HepG2 (cell line): ENCODE measurements around the gene KLHL28. TPM values are rescaled to one million over a fixed set of nuclear protein-coding genes. Genes with fewer than 3 reads are reported as not detected.

Experiments
- ATAC-seq: fragments of 200-7000 bp; cut with Tn5 transposase; 3 replicates; pipeline ENCODE4 v1.9.1; 2020; ENCODE audit warnings: mild to moderate bottlenecking, moderate library complexity
- BruUV-seq: library from RNA; stranded (reverse); fragments of 400-500 nt; replicated peaks from 2 replicates; lab custom pipeline; 2021; lab: Mats Ljungman, UMichigan
- CTCF ChIA-PET: fragments of 300-600 bp; formaldehyde crosslinking; extraction: SDS; loops from one replicate; lab custom pipeline; 2021; ENCODE audit warnings: low total read pairs, inconsistent platforms, low intra/inter-chr PET ratio; lab: Yijun Ruan, JAX
- POLR2A ChIA-PET: fragments of 350-600 bp; sonication (Branson Sonifier 250); formaldehyde crosslinking; loops from one replicate; lab custom pipeline; 2020; ENCODE audit warnings: antibody characterized with exemption, inconsistent platforms; lab: Yijun Ruan, JAX
- DNase-seq: peaks from one replicate; pipeline ENCODE4 v3.0.0-alpha.2; 2015; ENCODE audit warnings: low spot score
- FAIRE-seq: peaks from 3 replicates; lab custom pipeline; 2011; peaks lifted over from hg19 to GRCh38; lab: Jason Lieb, UNC
- H2AFZ ChIP-seq: one replicate; pipeline ENCODE4 v1.6.1; 2011; ENCODE audit warnings: low read length, inconsistent platforms
- H3K27ac ChIP-seq: fragments of 300-600 bp; 3 replicates; pipeline ENCODE4 v1.8.0; 2011; ENCODE audit warnings: mixed run types, mild to moderate bottlenecking, mixed read lengths, low read length, inconsistent platforms; ENCODE audit not compliant: insufficient read depth; ENCODE audit errors: extremely low read length
- H3K27me3 ChIP-seq, 2 experiments: fragments of 200-600 bp in 1 of 2; 2 replicates in 1 of 2; 3 replicates in 1 of 2; pipeline versions ENCODE4 v1.6.0 to v1.8.0; 2011; ENCODE audit warnings: low read length in 2 of 2, mild to moderate bottlenecking in 2 of 2, moderate library complexity in 2 of 2, inconsistent platforms in 1 of 2; ENCODE audit not compliant: insufficient read depth in 2 of 2, control insufficient read depth in 1 of 2
- H3K36me3 ChIP-seq, 2 experiments: fragments of 200-600 bp in 1 of 2; replicated peaks in 1 of 2; 2 replicates in 1 of 2; 3 replicates in 1 of 2; pipeline versions ENCODE4 v1.5.1 to v1.8.0; 2011; ENCODE audit warnings: low read length in 2 of 2, inconsistent platforms in 1 of 2; ENCODE audit not compliant: insufficient read depth in 2 of 2, control insufficient read depth in 1 of 2
- H3K4me1 ChIP-seq: 2 replicates; pipeline ENCODE4 v1.5.1; 2012; ENCODE audit warnings: low read length, inconsistent platforms; ENCODE audit not compliant: insufficient read depth
- H3K4me2 ChIP-seq: 2 replicates; pipeline ENCODE4 v1.6.0; 2011; ENCODE audit warnings: low read depth, low read length, inconsistent platforms
- H3K4me3 ChIP-seq, 3 experiments: fragments of 200-600 bp in 1 of 3; sonication (generic), shearing (Covaris generic) in 1 of 3; replicated peaks in 1 of 3; 2 replicates each; pipeline ENCODE4 v1.5.1; 2011 to 2016; ENCODE audit warnings: low read length in 3 of 3, inconsistent platforms in 2 of 3, low read depth in 2 of 3, mild to moderate bottlenecking in 2 of 3, control low read depth in 1 of 3, mixed read lengths in 1 of 3; ENCODE audit not compliant: insufficient read depth in 1 of 3
- H3K79me2 ChIP-seq: one replicate; pipeline ENCODE4 v1.6.1; 2011; ENCODE audit warnings: low read length, inconsistent platforms; ENCODE audit not compliant: insufficient read depth
- H3K9ac ChIP-seq: 2 replicates; pipeline ENCODE4 v1.6.0; 2011; ENCODE audit warnings: mild to moderate bottlenecking, low read depth, low read length, inconsistent platforms; ENCODE audit not compliant: insufficient read depth
- H3K9me3 ChIP-seq: 2 replicates; pipeline ENCODE4 v1.5.1; 2012; ENCODE audit warnings: mild to moderate bottlenecking, low read length
- H4K20me1 ChIP-seq: 2 replicates; pipeline ENCODE4 v1.6.0; 2011; ENCODE audit warnings: inconsistent platforms, mild to moderate bottlenecking, low read length, moderate library complexity; ENCODE audit not compliant: insufficient read depth
- IKZF4 ChIP-seq: sonication (generic); formaldehyde crosslinking; IDR thresholded peaks from 2 replicates; pipeline ENCODE4 v1.5.1; 2020; ENCODE audit warnings: borderline replicate concordance, mild to moderate bottlenecking, low read depth, missing genetic modification reagents; ENCODE audit errors: not compliant biosample characterization
- MLLT10 ChIP-seq: sonication (generic); formaldehyde crosslinking; IDR thresholded peaks from 2 replicates; pipeline ENCODE4 v1.4.0; 2020; ENCODE audit warnings: missing genetic modification reagents
- MXI1 ChIP-seq: IDR thresholded peaks from 3 replicates; pipeline ENCODE4 v1.6.1; 2012; ENCODE audit warnings: low read depth, low read length, inconsistent platforms, borderline replicate concordance
- RFX3 ChIP-seq: IDR thresholded peaks from 2 replicates; pipeline ENCODE4 v1.6.1; 2016; ENCODE audit warnings: missing biosample characterization, missing genetic modification reagents
- RFXANK ChIP-seq: IDR thresholded peaks from 2 replicates; pipeline ENCODE4 v1.6.1; 2016
- TAF15 ChIP-seq: fragments of 200-400 bp; formaldehyde crosslinking; IDR thresholded peaks from one replicate; pipeline ENCODE4 v1.6.1; 2018; ENCODE audit warnings: mild to moderate bottlenecking, low read depth, low read length; ENCODE audit not compliant: poor library complexity, severe bottlenecking
- TP53 ChIP-seq: sonication (generic); formaldehyde crosslinking; conservative IDR thresholded peaks from 2 replicates; pipeline ENCODE4 v1.4.0; 2020; ENCODE audit warnings: missing genetic modification reagents
- ZBTB20 ChIP-seq: sonication (generic); formaldehyde crosslinking; IDR thresholded peaks from 2 replicates; pipeline ENCODE4 v1.8.1; 2023; ENCODE audit warnings: missing genetic modification reagents, low read depth, mild to moderate bottlenecking, borderline replicate concordance
- ZBTB21 ChIP-seq: sonication (generic); formaldehyde crosslinking; IDR thresholded peaks from 2 replicates; pipeline ENCODE4 v1.4.0; 2020; ENCODE audit warnings: missing genetic modification reagents
- ZMAT3 ChIP-seq: sonication (generic); formaldehyde crosslinking; conservative IDR thresholded peaks from 2 replicates; pipeline ENCODE4 v1.7.0; 2021; ENCODE audit warnings: missing genetic modification reagents
- ZNF615 ChIP-seq: sonication (generic); formaldehyde crosslinking; IDR thresholded peaks from 2 replicates; pipeline ENCODE4 v1.5.0; 2020; ENCODE audit warnings: mild to moderate bottlenecking, missing genetic modification reagents, borderline replicate concordance
- ZNF746 ChIP-seq: sonication (generic); formaldehyde crosslinking; IDR thresholded peaks from 2 replicates; pipeline ENCODE4 v1.8.0; 2022; ENCODE audit warnings: mild to moderate bottlenecking, missing genetic modification reagents
- ZNF776 ChIP-seq: sonication (generic); formaldehyde crosslinking; IDR thresholded peaks from 2 replicates; pipeline ENCODE4 v1.4.0; 2020; ENCODE audit warnings: mild to moderate bottlenecking, missing genetic modification reagents
- WGBS: methylation state at CpG from one replicate; pipeline ENCODE4 v1.1.6; 2017; ENCODE audit warnings: low lambda C conversion rate; 5-methylcytosine and 5-hydroxymethylcytosine counted together
- in situ Hi-C: cut with HindIII; loops from 2 replicates; pipeline ENCODE4 v1.10.0; 2017; ENCODE audit warnings: low pct_unique_long_range_greater_than_20kb; ENCODE audit not compliant: extremely low pct_ligation_motif_present
- intact Hi-C: fragments of 100-400 bp; cut with micrococcal nuclease; formaldehyde crosslinking; loops from one replicate; pipeline ENCODE4 v1.10.0; 2022; ENCODE audit not compliant: unreplicated experiment
- polyA plus RNA-seq, 8 experiments: library from polyadenylated mRNA; depleted of rRNA in 3 of 8; stranded (reverse) in 7 of 8; unstranded in 1 of 8; fragments of >200 nt; fragmentation: Illumina TruSeq in 4 of 8; extraction: Trizol in 4 of 8; gene quantifications; 2 replicates each; pipeline versions ENCODE4 v1.2.1 to v1.2.3, GENCODE V29; 2011 to 2016; ENCODE audit warnings: low read depth in 4 of 8, missing spikeins in 1 of 8, mixed read lengths in 1 of 8; ENCODE audit not compliant: insufficient read depth in 1 of 8
- total RNA-seq, 5 experiments: library from RNA; depleted of rRNA; stranded (reverse); fragments of >200 nt; fragmentation: Illumina TruSeq; extraction: Trizol; gene quantifications; 2 replicates each; pipeline ENCODE4 v1.2.3, GENCODE V29; 2016; ENCODE audit warnings: low read depth in 1 of 5
- TF ChIP-seq, protein P1 (sequence below): sonication (generic); formaldehyde crosslinking; IDR thresholded peaks from 2 replicates; pipeline ENCODE4 v1.9.0; 2022; ENCODE audit warnings: low read depth, missing genetic modification reagents
- TF ChIP-seq, protein P2 (sequence below): sonication (generic); formaldehyde crosslinking; IDR thresholded peaks from 2 replicates; pipeline ENCODE4 v1.5.0; 2020; ENCODE audit warnings: mild to moderate bottlenecking, missing genetic modification reagents
- TF ChIP-seq, protein P3 (sequence below): sonication (generic); formaldehyde crosslinking; IDR thresholded peaks from 2 replicates; pipeline ENCODE4 v1.5.0; 2020; ENCODE audit warnings: missing genetic modification reagents, mild to moderate bottlenecking, borderline replicate concordance
- TF ChIP-seq, protein P4 (sequence below): sonication (generic); formaldehyde crosslinking; IDR thresholded peaks from 2 replicates; pipeline ENCODE4 v1.5.1; 2020; ENCODE audit warnings: missing genetic modification reagents, mild to moderate bottlenecking, borderline replicate concordance

The KLHL28 gene
- total and polyA plus RNA-seq, 2 of the 13 experiments (the other 11 are each of a cell fraction or from before 2014, with no cell fraction given) = 3.4 to 6.6 TPM

DNA sequence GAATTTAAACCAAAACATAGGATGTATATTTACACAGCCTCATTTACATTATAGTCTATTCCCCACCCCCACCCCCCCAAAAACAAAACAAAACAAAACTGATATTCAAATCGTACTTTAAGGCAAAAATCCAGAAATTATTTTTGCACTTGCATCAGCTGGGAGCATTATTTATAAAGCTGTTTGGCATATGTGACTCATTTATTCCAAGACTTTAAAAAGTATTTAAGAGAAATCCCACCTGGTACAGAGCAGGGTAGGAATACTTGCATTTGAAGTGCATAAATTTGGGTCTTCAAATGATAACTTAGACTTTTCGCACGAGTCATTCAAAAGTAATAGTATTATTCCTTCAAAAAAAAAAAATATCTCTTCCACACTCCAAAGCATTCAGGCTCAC lies 1.1 kb downstream of the KLHL28 start (continued):
- TF ChIP-seq, protein P1, sequence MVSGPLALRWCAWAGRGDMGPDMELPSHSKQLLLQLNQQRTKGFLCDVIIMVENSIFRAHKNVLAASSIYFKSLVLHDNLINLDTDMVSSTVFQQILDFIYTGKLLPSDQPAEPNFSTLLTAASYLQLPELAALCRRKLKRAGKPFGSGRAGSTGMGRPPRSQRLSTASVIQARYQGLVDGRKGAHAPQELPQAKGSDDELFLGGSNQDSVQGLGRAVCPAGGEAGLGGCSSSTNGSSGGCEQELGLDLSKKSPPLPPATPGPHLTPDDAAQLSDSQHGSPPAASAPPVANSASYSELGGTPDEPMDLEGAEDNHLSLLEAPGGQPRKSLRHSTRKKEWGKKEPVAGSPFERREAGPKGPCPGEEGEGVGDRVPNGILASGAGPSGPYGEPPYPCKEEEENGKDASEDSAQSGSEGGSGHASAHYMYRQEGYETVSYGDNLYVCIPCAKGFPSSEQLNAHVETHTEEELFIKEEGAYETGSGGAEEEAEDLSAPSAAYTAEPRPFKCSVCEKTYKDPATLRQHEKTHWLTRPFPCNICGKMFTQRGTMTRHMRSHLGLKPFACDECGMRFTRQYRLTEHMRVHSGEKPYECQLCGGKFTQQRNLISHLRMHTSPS (CRISPR knock-in tag) = no peak
- TF ChIP-seq, protein P2, sequence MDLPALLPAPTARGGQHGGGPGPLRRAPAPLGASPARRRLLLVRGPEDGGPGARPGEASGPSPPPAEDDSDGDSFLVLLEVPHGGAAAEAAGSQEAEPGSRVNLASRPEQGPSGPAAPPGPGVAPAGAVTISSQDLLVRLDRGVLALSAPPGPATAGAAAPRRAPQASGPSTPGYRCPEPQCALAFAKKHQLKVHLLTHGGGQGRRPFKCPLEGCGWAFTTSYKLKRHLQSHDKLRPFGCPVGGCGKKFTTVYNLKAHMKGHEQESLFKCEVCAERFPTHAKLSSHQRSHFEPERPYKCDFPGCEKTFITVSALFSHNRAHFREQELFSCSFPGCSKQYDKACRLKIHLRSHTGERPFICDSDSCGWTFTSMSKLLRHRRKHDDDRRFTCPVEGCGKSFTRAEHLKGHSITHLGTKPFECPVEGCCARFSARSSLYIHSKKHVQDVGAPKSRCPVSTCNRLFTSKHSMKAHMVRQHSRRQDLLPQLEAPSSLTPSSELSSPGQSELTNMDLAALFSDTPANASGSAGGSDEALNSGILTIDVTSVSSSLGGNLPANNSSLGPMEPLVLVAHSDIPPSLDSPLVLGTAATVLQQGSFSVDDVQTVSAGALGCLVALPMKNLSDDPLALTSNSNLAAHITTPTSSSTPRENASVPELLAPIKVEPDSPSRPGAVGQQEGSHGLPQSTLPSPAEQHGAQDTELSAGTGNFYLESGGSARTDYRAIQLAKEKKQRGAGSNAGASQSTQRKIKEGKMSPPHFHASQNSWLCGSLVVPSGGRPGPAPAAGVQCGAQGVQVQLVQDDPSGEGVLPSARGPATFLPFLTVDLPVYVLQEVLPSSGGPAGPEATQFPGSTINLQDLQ (CRISPR knock-in tag) = no peak
- TF ChIP-seq MLLT10 (CRISPR knock-in tag) (no peak), IKZF4 (CRISPR knock-in tag) (no peak)

DNA sequence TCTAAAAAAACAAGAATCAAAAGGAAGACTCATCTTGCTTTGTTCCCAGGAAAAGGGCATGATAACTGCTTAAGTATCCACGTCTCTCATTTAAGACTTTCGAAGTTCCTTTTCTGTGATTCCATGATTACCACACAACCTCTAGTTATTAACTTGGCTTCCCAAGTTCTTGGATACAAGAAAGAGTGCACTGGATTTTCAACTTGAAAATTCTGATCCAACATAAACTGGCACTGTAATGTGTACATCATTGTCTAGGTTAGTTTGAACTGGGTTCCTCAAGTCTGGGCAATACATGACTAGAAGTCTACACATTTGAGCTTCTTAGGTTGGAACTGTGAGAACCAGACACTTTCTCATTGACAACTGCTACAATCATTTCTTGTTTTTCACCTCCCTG lies 1.6 kb downstream of the KLHL28 start:
- FAIRE-seq (no peak), ATAC-seq (no peak), DNase-seq (no peak)
- Histone ChIP-seq H3K4me1 (peaks cover 38% of the 10 kb centered on the region), H3K9ac (peak overlapping the region; percentile 81), H3K36me3 (no peaks in the 10 kb centered on the region), H3K79me2 (peaks cover 93% of the 10 kb centered on the region), H3K9me3 (no peaks in the 10 kb centered on the region), H2AFZ (no peak overlapping the region), H3K27ac (no peak overlapping the region), H4K20me1 (peaks cover 13% of the 10 kb centered on the region), H3K4me2 (peak overlapping the region; percentile 73), H3K4me3 (peak overlapping the region; percentile 74 to 84 (median 80); a peak in 5 of 6 replicates), H3K27me3 (no peaks in the 10 kb centered on the region; a peak in 1 of 5 replicates)
- ChIA-PET POLR2A (interaction anchor here (4.5 kb wide), 1 partner anchor 175 kb away, joined by 42 read pairs; the partner anchor contains the start of genes FANCM and FKBP3), CTCF (no interaction called here)
- BruUV-seq = no TSS peak
- intact Hi-C loops (no loop called here), in situ Hi-C loops (loop anchor here (5.0 kb wide), 1 partner anchor 177 kb away; the partner anchor contains the start of gene FANCM)
- 38% methylated on average over 2 of the region's 2 CpGs for WGBS
- TF ChIP-seq RFX3 (CRISPR knock-in tag) (no peak), ZNF776 (CRISPR knock-in tag) (no peak), TAF15 (no peak), ZNF746 (CRISPR knock-in tag) (no peak), ZBTB21 (CRISPR knock-in tag) (no peak), ZMAT3 (CRISPR knock-in tag) (no peak), ZBTB20 (CRISPR knock-in tag) (no peak), TP53 (CRISPR knock-in tag) (no peak), RFXANK (CRISPR knock-in tag) (no peak), ZNF615 (CRISPR knock-in tag) (no peak), MXI1 (no peak)
- TF ChIP-seq, protein P3, sequence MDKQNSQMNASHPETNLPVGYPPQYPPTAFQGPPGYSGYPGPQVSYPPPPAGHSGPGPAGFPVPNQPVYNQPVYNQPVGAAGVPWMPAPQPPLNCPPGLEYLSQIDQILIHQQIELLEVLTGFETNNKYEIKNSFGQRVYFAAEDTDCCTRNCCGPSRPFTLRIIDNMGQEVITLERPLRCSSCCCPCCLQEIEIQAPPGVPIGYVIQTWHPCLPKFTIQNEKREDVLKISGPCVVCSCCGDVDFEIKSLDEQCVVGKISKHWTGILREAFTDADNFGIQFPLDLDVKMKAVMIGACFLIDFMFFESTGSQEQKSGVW (CRISPR knock-in tag) = no peak
- TF ChIP-seq, protein P4, sequence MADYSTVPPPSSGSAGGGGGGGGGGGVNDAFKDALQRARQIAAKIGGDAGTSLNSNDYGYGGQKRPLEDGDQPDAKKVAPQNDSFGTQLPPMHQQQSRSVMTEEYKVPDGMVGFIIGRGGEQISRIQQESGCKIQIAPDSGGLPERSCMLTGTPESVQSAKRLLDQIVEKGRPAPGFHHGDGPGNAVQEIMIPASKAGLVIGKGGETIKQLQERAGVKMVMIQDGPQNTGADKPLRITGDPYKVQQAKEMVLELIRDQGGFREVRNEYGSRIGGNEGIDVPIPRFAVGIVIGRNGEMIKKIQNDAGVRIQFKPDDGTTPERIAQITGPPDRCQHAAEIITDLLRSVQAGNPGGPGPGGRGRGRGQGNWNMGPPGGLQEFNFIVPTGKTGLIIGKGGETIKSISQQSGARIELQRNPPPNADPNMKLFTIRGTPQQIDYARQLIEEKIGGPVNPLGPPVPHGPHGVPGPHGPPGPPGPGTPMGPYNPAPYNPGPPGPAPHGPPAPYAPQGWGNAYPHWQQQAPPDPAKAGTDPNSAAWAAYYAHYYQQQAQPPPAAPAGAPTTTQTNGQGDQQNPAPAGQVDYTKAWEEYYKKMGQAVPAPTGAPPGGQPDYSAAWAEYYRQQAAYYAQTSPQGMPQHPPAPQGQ (CRISPR knock-in tag) = no peak
